DND-41 (cell line): Measurements from ENCODE around the gene FRY.

Experiments
- EZH2 ChIP-seq: IDR thresholded peaks from 3 replicates; pipeline ENCODE4 v1.6.1; 2012; ENCODE audit warnings: borderline replicate concordance, low read depth, mild to moderate bottlenecking, moderate library complexity, low read length, inconsistent platforms; ENCODE audit not compliant: severe bottlenecking
- TF ChIP-seq, protein P1 (sequence below): IDR thresholded peaks from 2 replicates; pipeline ENCODE4 v1.5.1; 2012; ENCODE audit warnings: borderline replicate concordance, low read length, moderate library complexity, mild to moderate bottlenecking; ENCODE audit not compliant: poor library complexity, severe bottlenecking; ENCODE audit errors: extremely low read depth

DNA sequence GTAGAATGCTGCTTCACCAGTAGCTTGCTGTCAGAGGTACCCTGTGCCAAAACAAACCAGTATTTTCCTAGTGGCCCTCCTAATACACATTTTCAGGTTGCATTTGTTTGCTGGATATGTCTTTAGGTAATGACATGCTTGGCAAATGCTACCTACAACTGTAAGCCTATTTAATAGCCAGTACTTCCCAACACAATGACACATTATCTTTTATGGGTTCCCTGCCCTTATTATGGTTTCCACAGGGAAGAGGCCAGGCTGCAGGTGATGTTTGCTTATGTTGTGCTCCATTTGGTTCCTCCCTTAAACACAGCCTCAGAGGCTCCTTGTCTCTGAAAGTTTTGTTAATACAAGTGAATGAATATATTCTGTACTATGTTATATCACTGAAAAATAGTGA lies 24.7 kb downstream of the FRY start:
- no peak for TF ChIP-seq EZH2
- TF ChIP-seq, protein P1, sequence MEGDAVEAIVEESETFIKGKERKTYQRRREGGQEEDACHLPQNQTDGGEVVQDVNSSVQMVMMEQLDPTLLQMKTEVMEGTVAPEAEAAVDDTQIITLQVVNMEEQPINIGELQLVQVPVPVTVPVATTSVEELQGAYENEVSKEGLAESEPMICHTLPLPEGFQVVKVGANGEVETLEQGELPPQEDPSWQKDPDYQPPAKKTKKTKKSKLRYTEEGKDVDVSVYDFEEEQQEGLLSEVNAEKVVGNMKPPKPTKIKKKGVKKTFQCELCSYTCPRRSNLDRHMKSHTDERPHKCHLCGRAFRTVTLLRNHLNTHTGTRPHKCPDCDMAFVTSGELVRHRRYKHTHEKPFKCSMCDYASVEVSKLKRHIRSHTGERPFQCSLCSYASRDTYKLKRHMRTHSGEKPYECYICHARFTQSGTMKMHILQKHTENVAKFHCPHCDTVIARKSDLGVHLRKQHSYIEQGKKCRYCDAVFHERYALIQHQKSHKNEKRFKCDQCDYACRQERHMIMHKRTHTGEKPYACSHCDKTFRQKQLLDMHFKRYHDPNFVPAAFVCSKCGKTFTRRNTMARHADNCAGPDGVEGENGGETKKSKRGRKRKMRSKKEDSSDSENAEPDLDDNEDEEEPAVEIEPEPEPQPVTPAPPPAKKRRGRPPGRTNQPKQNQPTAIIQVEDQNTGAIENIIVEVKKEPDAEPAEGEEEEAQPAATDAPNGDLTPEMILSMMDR, result no peak
